MM.1S (cell line): ENCODE results near the gene POLR2C.

ENCODE experiments used
- DNase-seq: peaks from one replicate; pipeline ENCODE4 v3.0.0-alpha.2; 2015
- H2AFZ ChIP-seq: fragments of 300-600 bp; sonication (generic); 2 replicates; pipeline ENCODE4 v1.6.0; 2016; ENCODE audit warnings: antibody characterized with exemption, low read length
- H3F3A ChIP-seq: fragments of 300-600 bp; sonication (generic); 2 replicates; pipeline ENCODE4 v1.6.1; 2016; ENCODE audit warnings: mild to moderate bottlenecking, antibody characterized with exemption, low read length, moderate library complexity, mixed read lengths; ENCODE audit not compliant: insufficient read depth
- H3K27ac ChIP-seq: fragments of 300-600 bp; sonication (generic); 2 replicates; pipeline ENCODE4 v1.5.1; 2016; ENCODE audit warnings: mild to moderate bottlenecking, low read length
- H3K27me3 ChIP-seq: fragments of 300-600 bp; sonication (generic); replicated peaks from 2 replicates; pipeline ENCODE4 v1.6.0; 2016; ENCODE audit warnings: low read length; ENCODE audit not compliant: insufficient read depth
- H3K36me3 ChIP-seq: fragments of 300-600 bp; sonication (generic); replicated peaks from 2 replicates; pipeline ENCODE4 v1.6.1; 2016; ENCODE audit warnings: mild to moderate bottlenecking, low read length, mixed read lengths; ENCODE audit not compliant: insufficient read depth
- H3K4me1 ChIP-seq: fragments of 300-600 bp; sonication (generic); 2 replicates; pipeline ENCODE4 v1.6.1; 2016; ENCODE audit warnings: low read length, mixed read lengths
- H3K4me2 ChIP-seq: fragments of 300-600 bp; sonication (generic); 2 replicates; pipeline ENCODE4 v1.6.0; 2016; ENCODE audit warnings: low read depth, low read length
- H3K4me3 ChIP-seq: fragments of 300-600 bp; sonication (generic); 2 replicates; pipeline ENCODE4 v1.5.1; 2016; ENCODE audit warnings: low read length, mixed read lengths
- H3K79me2 ChIP-seq: fragments of 300-600 bp; sonication (generic); 2 replicates; pipeline ENCODE4 v1.6.1; 2016; ENCODE audit warnings: mixed run types, low read length, mixed read lengths
- H3K9ac ChIP-seq: fragments of 300-600 bp; sonication (generic); 2 replicates; pipeline ENCODE4 v1.6.1; 2016; ENCODE audit warnings: low read length, mixed read lengths
- H3K9me2 ChIP-seq: fragments of 300-600 bp; sonication (generic); replicated peaks from 2 replicates; pipeline ENCODE4 v1.6.1; 2016; ENCODE audit warnings: mild to moderate bottlenecking, low read length, mixed read lengths; ENCODE audit not compliant: insufficient read depth
- H3K9me3 ChIP-seq: fragments of 300-600 bp; sonication (generic); replicated peaks from 2 replicates; pipeline ENCODE4 v1.6.1; 2016; ENCODE audit warnings: mild to moderate bottlenecking, low read length, mixed read lengths; ENCODE audit not compliant: insufficient read depth
- H4K20me1 ChIP-seq: fragments of 300-600 bp; sonication (generic); 2 replicates; pipeline ENCODE4 v1.6.1; 2016; ENCODE audit warnings: mild to moderate bottlenecking, low read length, moderate library complexity, mixed read lengths; ENCODE audit not compliant: insufficient read depth
- CTCF ChIP-seq: fragments of 300-600 bp; sonication (generic); IDR thresholded peaks from 2 replicates; pipeline ENCODE4 v1.5.1; 2016; ENCODE audit warnings: antibody characterized with exemption, low read length, mixed read lengths
- EZH2 ChIP-seq: fragments of 300-600 bp; sonication (generic); optimal IDR thresholded peaks from 2 replicates; pipeline ENCODE3; 2017; ENCODE audit warnings: low read depth, mild to moderate bottlenecking, antibody characterized with exemption, low read length, mixed read lengths
- EZH2phosphoT487 ChIP-seq: fragments of 300-600 bp; sonication (generic); IDR thresholded peaks from 2 replicates; pipeline ENCODE4 v1.6.1; 2018; ENCODE audit warnings: antibody characterized with exemption, low read length

POLR2C gene

GRCh38 chr16:57481421-57481820, 18.9 kb downstream of the POLR2C start:
- Histone ChIP-seq H3K9me3 (no peaks in the 10 kb centered on the region), H3K4me3 (no peak overlapping the region), H3K4me2 (no peak overlapping the region), H3K4me1 (peaks cover 3% of the 10 kb centered on the region; the same call in 1 of the 2 replicates), H3F3A (no peaks in the 10 kb centered on the region), H3K36me3 (no peaks in the 10 kb centered on the region), H3K9ac (no peak overlapping the region), H3K79me2 (no peaks in the 10 kb centered on the region), H3K9me2 (no peaks in the 10 kb centered on the region), H3K27ac (no peak overlapping the region), H4K20me1 (no peaks in the 10 kb centered on the region), H3K27me3 (0 out of 2 replicates have a peak, but pooled peaks cover 3% of the 10 kb centered on the region), H2AFZ (no peak overlapping the region)
- no peak for DNase-seq
- no peak for TF ChIP-seq EZH2
- TF ChIP-seq CTCF = no peak
- no peak for TF ChIP-seq EZH2phosphoT487

GRCh38 chr16:57482845-57483545, 20.5 kb downstream of the POLR2C start:
- Histone ChIP-seq H4K20me1 (no peaks in the 10 kb centered on the region), H3K4me1 (peaks cover 4% of the 10 kb centered on the region; the same call in 1 of the 2 replicates), H3K79me2 (no peaks in the 10 kb centered on the region), H3K27me3 (0 out of 2 replicates have a peak, but pooled peaks cover 3% of the 10 kb centered on the region), H3K4me2 (no peak overlapping the region), H3K9me3 (no peaks in the 10 kb centered on the region), H3K36me3 (no peaks in the 10 kb centered on the region), H3K4me3 (no peak overlapping the region), H3K9ac (no peak overlapping the region), H3K27ac (no peak overlapping the region), H3K9me2 (no peaks in the 10 kb centered on the region), H2AFZ (no peak overlapping the region), H3F3A (no peaks in the 10 kb centered on the region)
- DNase-seq = no peak
- TF ChIP-seq EZH2 (no peak), CTCF (no peak), EZH2phosphoT487 (no peak)

DNA sequence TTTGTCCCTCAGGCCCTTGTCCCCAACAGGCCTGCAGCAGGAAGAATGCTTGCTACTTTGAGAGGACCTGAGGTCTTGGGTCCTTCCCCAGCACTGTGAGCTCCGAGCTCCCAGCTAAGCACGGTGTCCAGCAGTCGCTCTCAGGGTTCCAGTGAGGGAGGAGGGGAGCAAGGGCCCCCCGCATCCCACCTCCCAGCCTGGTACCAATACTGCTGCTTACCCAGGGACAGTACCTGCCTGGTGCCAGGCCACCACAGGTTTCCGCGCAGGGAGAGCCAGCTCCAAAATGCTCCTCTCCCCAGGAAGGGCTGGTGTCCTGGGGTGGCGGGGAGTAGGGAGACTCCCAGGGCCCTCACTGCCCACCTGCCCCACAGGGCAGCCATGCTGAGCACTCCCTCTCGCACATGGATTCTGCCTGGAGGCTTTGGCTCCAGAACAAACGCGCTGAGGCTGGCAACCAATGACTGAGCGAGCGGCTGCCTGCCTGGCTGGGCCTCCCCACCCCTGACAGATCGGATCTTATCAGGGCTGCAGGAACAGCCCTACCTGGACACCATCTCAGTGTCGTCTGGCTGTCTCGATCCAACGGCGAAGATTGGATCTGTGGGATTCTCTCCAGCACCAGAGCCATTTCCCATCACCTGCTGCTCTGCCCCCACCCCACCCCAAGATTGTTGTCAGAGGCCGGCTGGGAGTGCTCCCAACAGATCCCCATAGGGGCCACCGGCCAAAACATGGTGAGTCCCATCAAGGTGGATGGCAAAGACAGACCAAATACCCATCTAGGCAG, 21.4 kb downstream of the POLR2C start:
- H3K79me2 ChIP-seq = no peaks in the 10 kb centered on the region
- H3K27me3 ChIP-seq = 0 out of 2 replicates have a peak, but pooled peaks cover 3% of the 10 kb centered on the region
- no peaks in the 10 kb centered on the region for H4K20me1 ChIP-seq
- no peak overlapping the region for H3K4me3 ChIP-seq
- no peaks in the 10 kb centered on the region for H3K36me3 ChIP-seq
- H3F3A ChIP-seq = no peaks in the 10 kb centered on the region
- TF ChIP-seq CTCF (no peak), EZH2 (no peak), EZH2phosphoT487 (no peak)
- H2AFZ ChIP-seq = no peak overlapping the region
- H3K4me1 ChIP-seq = peaks cover 4% of the 10 kb centered on the region; the same call in 1 of the 2 replicates
- no peak overlapping the region for H3K9ac ChIP-seq
- H3K9me2 ChIP-seq = no peaks in the 10 kb centered on the region
- no peak overlapping the region for H3K27ac ChIP-seq
- no peak for DNase-seq
- no peaks in the 10 kb centered on the region for H3K9me3 ChIP-seq
- H3K4me2 ChIP-seq = no peak overlapping the region
